HepG2 (cell line): ENCODE results near the gene KLF3. TPM values are rescaled to one million over a fixed set of nuclear protein-coding genes. Genes with fewer than 3 reads are reported as not detected.

Experiments used
- DNMT1 ChIP-seq: sonication (generic); formaldehyde crosslinking; IDR thresholded peaks from 2 replicates; pipeline ENCODE4 v1.5.1; 2020; ENCODE audit warnings: mild to moderate bottlenecking, missing genetic modification reagents
- FLYWCH1 ChIP-seq: sonication (generic); formaldehyde crosslinking; IDR thresholded peaks from 2 replicates; pipeline ENCODE4 v1.8.1; 2023; ENCODE audit warnings: mild to moderate bottlenecking, missing genetic modification reagents
- GABPA ChIP-seq, 2 experiments: IDR thresholded peaks; 2 replicates each; pipeline ENCODE4 v1.6.1; 2011 to 2016; ENCODE audit warnings: low read depth in 2 of 2, low read length in 1 of 2, missing biosample characterization in 1 of 2, missing genetic modification characterization in 1 of 2
- JUND ChIP-seq: sonication (generic); formaldehyde crosslinking; IDR thresholded peaks from 2 replicates; pipeline ENCODE4 v1.8.0; 2022; ENCODE audit warnings: mild to moderate bottlenecking, missing genetic modification reagents
- POLR2G ChIP-seq: fragments of 200-400 bp; formaldehyde crosslinking; IDR thresholded peaks from 2 replicates; pipeline ENCODE4 v1.6.1; 2018; ENCODE audit warnings: mild to moderate bottlenecking, low read depth, low read length, moderate library complexity
- RAD21 ChIP-seq: fragments of 450-650 bp; formaldehyde crosslinking; IDR thresholded peaks from 2 replicates; pipeline ENCODE4 v1.5.0; 2020; ENCODE audit warnings: mild to moderate bottlenecking
- ZNF160 ChIP-seq: sonication (generic); formaldehyde crosslinking; IDR thresholded peaks from 2 replicates; pipeline ENCODE4 v1.8.0; 2022; ENCODE audit warnings: mild to moderate bottlenecking, inconsistent platforms, missing genetic modification reagents
- polyA plus RNA-seq, 8 experiments: library from polyadenylated mRNA; depleted of rRNA in 3 of 8; stranded (reverse) in 7 of 8; unstranded in 1 of 8; fragments of >200 nt; fragmentation: Illumina TruSeq in 4 of 8; extraction: Trizol in 4 of 8; gene quantifications; 2 replicates each; pipeline versions ENCODE4 v1.2.1 to v1.2.3, GENCODE V29; 2011 to 2016; ENCODE audit warnings: low read depth in 4 of 8, missing spikeins in 1 of 8, mixed read lengths in 1 of 8; ENCODE audit not compliant: insufficient read depth in 1 of 8
- total RNA-seq, 5 experiments: library from RNA; depleted of rRNA; stranded (reverse); fragments of >200 nt; fragmentation: Illumina TruSeq; extraction: Trizol; gene quantifications; 2 replicates each; pipeline ENCODE4 v1.2.3, GENCODE V29; 2016; ENCODE audit warnings: low read depth in 1 of 5
- TF ChIP-seq, protein P1 (sequence below): IDR thresholded peaks from 2 replicates; pipeline ENCODE4 v1.4.0; 2020; ENCODE audit warnings: mild to moderate bottlenecking, missing genetic modification reagents
- TF ChIP-seq, protein P2 (sequence below): sonication (generic); formaldehyde crosslinking; IDR thresholded peaks from 2 replicates; pipeline ENCODE4 v1.4.0; 2020; ENCODE audit warnings: missing genetic modification reagents
- TF ChIP-seq, protein P3 (sequence below): sonication (generic); formaldehyde crosslinking; IDR thresholded peaks from 2 replicates; pipeline ENCODE4 v1.8.1; 2023; ENCODE audit warnings: mild to moderate bottlenecking, missing genetic modification reagents
- TF ChIP-seq, protein P4 (sequence below): sonication (generic); formaldehyde crosslinking; IDR thresholded peaks from 2 replicates; pipeline ENCODE4 v1.4.0; 2020; ENCODE audit warnings: missing genetic modification reagents, borderline replicate concordance
- TF ChIP-seq, protein P5 (sequence below): sonication (generic); formaldehyde crosslinking; IDR thresholded peaks from 2 replicates; pipeline ENCODE4 v1.5.0; 2020; ENCODE audit warnings: missing genetic modification reagents, mild to moderate bottlenecking, borderline replicate concordance
- TF ChIP-seq, protein P6 (sequence below): sonication (generic); formaldehyde crosslinking; IDR thresholded peaks from 2 replicates; pipeline ENCODE4 v1.4.0; 2020; ENCODE audit warnings: low read depth, mild to moderate bottlenecking, missing genetic modification reagents
- TF ChIP-seq, protein P7 (sequence below): sonication (generic); formaldehyde crosslinking; IDR thresholded peaks from 2 replicates; pipeline ENCODE4 v1.8.1; 2023; ENCODE audit warnings: mild to moderate bottlenecking, missing genetic modification reagents, borderline replicate concordance

Gene KLF3
- total and polyA plus RNA-seq, 2 of the 13 experiments (the other 11 are each of a cell fraction or from before 2014, with no cell fraction given): 29.1 to 37.8 TPM

DNA sequence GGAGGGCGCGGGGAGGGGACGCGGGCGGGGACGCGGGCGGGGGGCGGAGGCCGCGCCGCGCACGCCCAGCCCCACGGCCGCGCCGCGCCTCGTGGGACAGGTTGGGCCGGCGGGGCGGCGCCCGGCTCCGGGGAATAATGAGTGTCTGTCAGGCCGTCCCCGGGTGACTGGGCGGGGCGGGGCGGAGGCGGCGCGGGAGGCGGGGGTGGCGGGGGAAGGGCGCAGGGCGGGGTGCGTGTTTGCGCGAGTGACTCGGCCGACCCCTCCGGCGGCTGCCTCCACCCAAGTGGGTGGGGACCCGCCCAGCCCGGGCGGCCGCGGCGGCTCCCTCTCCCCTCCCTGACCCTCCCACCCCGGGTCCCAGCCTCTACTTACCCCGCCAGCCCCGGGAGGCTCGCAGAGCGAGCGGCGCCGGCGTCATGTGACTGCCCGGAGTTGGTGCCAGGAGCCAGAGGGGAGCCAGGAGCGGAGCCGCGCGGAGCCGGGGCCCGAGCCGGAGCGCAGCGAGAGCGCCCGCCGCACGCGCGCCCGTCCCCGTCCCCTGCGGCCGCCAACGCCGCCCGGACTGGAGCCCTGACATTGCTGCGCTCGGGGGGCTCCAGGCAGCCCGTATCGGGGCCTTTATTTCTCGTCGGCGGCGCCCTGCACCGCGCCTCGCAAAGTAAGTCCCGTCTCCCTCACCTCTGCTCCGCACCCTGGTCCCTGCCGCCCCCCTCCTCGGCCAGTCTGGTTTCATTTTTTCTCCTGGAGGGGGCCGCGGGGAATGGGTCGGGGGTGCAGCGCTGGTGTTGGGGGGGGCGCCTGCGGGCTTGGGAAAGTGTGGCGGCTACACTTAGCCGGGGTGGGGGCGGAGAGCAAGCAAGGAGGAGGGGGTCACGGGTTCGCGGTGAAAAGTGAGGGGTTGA lies at the start of gene KLF3 (continued):
- TF ChIP-seq, protein P1, sequence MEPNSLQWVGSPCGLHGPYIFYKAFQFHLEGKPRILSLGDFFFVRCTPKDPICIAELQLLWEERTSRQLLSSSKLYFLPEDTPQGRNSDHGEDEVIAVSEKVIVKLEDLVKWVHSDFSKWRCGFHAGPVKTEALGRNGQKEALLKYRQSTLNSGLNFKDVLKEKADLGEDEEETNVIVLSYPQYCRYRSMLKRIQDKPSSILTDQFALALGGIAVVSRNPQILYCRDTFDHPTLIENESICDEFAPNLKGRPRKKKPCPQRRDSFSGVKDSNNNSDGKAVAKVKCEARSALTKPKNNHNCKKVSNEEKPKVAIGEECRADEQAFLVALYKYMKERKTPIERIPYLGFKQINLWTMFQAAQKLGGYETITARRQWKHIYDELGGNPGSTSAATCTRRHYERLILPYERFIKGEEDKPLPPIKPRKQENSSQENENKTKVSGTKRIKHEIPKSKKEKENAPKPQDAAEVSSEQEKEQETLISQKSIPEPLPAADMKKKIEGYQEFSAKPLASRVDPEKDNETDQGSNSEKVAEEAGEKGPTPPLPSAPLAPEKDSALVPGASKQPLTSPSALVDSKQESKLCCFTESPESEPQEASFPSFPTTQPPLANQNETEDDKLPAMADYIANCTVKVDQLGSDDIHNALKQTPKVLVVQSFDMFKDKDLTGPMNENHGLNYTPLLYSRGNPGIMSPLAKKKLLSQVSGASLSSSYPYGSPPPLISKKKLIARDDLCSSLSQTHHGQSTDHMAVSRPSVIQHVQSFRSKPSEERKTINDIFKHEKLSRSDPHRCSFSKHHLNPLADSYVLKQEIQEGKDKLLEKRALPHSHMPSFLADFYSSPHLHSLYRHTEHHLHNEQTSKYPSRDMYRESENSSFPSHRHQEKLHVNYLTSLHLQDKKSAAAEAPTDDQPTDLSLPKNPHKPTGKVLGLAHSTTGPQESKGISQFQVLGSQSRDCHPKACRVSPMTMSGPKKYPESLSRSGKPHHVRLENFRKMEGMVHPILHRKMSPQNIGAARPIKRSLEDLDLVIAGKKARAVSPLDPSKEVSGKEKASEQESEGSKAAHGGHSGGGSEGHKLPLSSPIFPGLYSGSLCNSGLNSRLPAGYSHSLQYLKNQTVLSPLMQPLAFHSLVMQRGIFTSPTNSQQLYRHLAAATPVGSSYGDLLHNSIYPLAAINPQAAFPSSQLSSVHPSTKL (CRISPR knock-in tag): peak; percentile 34; the same call in 1 of the 2 replicates
- TF ChIP-seq FLYWCH1 (CRISPR knock-in tag) (no peak), RAD21 (CRISPR knock-in tag) (peak; percentile 58), JUND (CRISPR knock-in tag) (no peak), GABPA (IDR thresholded peaks at IDR 0.05; ENCODE audit: low read depth, low read length) (no peak), GABPA (CRISPR knock-in tag; IDR thresholded peaks at IDR 0.05; ENCODE audit: low read depth) (no peak), ZNF160 (CRISPR knock-in tag) (no peak), POLR2G (peak; percentile 63; the same call in 1 of the 2 replicates), DNMT1 (no peak)
- TF ChIP-seq, protein P2, sequence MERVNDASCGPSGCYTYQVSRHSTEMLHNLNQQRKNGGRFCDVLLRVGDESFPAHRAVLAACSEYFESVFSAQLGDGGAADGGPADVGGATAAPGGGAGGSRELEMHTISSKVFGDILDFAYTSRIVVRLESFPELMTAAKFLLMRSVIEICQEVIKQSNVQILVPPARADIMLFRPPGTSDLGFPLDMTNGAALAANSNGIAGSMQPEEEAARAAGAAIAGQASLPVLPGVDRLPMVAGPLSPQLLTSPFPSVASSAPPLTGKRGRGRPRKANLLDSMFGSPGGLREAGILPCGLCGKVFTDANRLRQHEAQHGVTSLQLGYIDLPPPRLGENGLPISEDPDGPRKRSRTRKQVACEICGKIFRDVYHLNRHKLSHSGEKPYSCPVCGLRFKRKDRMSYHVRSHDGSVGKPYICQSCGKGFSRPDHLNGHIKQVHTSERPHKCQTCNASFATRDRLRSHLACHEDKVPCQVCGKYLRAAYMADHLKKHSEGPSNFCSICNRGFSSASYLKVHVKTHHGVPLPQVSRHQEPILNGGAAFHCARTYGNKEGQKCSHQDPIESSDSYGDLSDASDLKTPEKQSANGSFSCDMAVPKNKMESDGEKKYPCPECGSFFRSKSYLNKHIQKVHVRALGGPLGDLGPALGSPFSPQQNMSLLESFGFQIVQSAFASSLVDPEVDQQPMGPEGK: peak; percentile 50; the same call in 1 of the 2 replicates
- TF ChIP-seq, protein P3, sequence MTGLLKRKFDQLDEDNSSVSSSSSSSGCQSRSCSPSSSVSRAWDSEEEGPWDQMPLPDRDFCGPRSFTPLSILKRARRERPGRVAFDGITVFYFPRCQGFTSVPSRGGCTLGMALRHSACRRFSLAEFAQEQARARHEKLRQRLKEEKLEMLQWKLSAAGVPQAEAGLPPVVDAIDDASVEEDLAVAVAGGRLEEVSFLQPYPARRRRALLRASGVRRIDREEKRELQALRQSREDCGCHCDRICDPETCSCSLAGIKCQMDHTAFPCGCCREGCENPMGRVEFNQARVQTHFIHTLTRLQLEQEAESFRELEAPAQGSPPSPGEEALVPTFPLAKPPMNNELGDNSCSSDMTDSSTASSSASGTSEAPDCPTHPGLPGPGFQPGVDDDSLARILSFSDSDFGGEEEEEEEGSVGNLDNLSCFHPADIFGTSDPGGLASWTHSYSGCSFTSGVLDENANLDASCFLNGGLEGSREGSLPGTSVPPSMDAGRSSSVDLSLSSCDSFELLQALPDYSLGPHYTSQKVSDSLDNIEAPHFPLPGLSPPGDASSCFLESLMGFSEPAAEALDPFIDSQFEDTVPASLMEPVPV: no peak
- TF ChIP-seq, protein P4, sequence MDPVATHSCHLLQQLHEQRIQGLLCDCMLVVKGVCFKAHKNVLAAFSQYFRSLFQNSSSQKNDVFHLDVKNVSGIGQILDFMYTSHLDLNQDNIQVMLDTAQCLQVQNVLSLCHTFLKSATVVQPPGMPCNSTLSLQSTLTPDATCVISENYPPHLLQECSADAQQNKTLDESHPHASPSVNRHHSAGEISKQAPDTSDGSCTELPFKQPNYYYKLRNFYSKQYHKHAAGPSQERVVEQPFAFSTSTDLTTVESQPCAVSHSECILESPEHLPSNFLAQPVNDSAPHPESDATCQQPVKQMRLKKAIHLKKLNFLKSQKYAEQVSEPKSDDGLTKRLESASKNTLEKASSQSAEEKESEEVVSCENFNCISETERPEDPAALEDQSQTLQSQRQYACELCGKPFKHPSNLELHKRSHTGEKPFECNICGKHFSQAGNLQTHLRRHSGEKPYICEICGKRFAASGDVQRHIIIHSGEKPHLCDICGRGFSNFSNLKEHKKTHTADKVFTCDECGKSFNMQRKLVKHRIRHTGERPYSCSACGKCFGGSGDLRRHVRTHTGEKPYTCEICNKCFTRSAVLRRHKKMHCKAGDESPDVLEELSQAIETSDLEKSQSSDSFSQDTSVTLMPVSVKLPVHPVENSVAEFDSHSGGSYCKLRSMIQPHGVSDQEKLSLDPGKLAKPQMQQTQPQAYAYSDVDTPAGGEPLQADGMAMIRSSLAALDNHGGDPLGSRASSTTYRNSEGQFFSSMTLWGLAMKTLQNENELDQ (CRISPR knock-in tag): no peak
- TF ChIP-seq, protein P5, sequence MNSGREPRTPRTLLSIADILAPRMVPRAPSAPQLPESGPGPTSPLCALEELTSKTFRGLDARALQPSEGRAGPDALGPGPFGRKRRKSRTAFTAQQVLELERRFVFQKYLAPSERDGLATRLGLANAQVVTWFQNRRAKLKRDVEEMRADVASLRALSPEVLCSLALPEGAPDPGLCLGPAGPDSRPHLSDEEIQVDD (CRISPR knock-in tag): no peak
- TF ChIP-seq, protein P6, sequence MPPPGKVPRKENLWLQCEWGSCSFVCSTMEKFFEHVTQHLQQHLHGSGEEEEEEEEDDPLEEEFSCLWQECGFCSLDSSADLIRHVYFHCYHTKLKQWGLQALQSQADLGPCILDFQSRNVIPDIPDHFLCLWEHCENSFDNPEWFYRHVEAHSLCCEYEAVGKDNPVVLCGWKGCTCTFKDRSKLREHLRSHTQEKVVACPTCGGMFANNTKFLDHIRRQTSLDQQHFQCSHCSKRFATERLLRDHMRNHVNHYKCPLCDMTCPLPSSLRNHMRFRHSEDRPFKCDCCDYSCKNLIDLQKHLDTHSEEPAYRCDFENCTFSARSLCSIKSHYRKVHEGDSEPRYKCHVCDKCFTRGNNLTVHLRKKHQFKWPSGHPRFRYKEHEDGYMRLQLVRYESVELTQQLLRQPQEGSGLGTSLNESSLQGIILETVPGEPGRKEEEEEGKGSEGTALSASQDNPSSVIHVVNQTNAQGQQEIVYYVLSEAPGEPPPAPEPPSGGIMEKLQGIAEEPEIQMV (CRISPR knock-in tag): no peak
- TF ChIP-seq, protein P7, sequence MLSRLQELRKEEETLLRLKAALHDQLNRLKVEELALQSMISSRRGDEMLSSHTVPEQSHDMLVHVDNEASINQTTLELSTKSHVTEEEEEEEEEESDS (CRISPR knock-in tag): no peak
